Hippocampal formation (tissue), 2 donors: ENCODE data around the gene TMCO6.

Experiments used
- DNase-seq, 2 donors: peaks; one replicate each; lab custom pipeline; 2025; lab: John Stamatoyannopoulos, UW

TMCO6 gene

DNA sequence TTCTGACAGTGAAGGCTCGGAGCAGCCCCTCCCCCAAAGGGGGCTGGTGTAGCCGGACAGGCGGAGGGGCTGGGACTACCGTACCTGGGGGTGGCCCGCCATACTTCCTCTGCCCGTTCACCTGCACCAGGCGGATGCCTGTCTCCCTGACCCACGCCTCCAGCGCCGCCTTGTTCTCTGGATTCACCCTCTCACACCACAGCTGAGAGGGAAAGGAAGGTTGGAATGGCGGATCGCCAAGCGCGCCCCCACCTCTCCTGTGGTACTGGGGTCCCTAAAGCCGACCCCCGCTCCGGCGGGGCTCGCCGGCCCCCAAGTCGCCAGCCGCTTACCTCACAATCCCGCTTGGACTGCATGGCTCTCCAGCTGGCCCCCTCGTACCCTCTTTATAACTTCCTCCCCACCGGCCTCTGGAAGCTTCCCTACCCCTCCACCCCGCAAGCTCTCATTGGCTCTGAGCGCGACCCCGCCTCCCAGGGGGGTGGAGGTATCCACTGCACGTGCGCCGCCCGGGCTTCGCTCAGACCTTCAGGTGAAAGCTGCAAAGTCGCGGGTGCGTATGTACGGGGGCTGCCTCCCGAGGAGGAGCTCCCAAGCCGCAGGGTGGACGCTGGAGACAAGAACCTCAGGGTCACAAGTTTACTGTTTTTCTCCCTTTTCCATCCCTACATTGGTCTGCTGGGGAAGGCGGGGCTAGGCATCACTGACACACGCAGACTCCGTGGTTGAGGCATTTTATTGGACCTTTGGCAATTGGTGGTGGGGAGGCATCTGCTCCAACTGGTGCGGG lies 34.1 kb downstream of the TMCO6 start, which contains the start of gene DND1:
TSS of gene DND1 (minus strand) at position 390 of the 790 bp plus-strand sequence. CDS start at position 356, 34 bp downstream.
- DNase-seq: no peak

DNA sequence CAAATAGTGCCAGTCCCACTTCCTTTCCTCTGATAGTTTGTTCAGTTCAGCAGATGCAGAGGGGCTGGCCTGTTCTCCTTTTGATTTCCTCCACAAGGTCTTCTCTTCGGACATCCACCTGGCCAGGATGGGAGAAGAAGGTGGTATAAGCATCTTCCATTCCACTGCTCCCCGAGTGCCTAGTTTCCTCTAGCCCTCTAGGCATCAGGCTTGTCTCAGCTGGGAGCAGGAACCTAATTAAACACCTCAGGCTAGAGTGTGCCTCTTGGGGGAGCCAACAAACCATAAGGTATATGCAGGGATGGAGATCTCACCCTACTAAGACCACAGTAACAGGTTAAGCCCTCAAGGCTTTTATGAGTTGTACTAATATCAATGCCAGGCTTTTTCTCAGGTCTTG lies 35.0 kb downstream of the TMCO6 start:
- DNase-seq: no peak

DNA sequence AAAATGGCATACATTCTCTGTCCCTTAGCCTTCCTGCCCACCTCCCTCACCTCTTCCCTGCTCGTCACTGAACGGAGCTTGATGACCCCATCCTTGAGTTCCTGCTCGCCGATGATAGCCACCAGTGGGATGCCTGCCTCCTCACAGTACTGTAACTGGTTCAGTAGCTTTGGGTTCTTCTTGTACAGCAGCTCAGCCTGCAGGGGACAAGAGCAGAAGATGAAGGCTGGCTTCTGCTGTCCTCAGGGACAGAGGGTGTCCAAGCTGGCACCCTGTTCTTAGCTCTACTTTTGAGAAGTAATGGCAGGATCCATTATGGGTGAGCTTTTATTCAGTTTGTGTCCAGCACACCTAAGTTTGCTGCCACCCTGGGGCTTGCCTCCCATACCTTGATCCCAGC lies 35.4 kb downstream of the TMCO6 start:
- no peak for DNase-seq

DNA sequence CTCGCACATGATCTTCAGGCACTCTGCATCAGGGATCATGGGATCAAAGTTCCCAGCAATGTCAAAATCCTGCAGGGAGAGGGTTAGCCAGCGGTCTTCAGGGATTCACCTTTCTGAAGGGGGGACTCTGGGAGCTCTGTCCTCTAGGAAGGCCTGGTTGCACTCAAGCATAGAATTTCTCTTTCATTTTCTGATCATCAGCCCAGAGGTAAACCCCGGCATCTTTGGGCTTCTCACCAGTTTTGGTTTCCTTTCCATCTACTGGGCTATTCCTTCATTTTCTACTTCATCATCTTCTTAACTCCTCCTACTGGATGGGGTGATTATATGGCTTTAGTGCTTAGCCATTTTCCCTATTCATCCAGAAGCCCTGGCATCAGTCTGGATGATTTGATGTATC lies 38.7 kb downstream of the TMCO6 start:
- DNase-seq: no peak

DNA sequence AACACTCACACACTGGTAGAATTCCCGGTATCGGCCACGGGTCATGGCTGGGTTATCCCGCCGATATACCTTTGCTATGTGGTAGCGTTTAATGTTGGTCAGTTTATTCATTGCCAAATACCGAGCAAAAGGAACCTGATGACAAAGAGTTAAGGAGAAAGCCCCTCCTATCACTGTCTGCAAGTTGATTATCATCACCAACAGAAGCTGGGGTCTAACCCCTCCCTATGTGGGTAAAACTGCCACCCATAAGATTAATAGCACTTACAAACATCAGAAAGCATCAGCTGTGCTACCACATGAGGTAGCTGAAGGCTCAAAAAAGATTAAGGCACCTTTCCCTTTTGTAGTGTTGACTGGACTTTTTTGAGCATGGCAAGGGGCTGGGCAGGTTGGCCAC lies 39.7 kb downstream of the TMCO6 start:
- no peak for DNase-seq

DNA sequence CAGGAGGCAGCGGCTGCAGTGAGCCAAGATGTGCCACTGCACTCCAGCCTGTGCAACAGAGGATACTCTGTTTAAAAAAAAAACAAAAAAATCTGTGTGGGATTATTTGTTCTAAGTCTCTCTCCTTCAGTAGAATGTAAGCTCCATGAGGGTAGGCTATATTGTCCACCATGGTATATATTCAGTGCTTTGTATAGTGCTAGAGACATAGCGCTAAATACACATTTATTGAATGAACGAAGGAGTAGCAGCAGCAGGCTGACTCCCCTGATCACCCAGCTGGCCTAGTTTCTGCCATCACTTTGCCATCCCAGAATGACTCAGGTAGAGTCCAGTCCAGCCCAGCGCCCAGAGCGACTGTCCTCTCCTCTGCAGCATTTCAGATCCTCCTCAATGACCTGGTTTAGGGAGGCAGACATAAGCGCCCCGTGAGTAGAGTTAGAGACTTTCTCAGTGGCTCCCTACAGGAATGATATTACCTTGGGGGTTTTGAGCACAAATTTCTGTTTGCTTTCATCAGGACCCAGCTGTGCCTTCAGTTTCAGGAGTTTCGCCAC lies 51.2 kb downstream of the TMCO6 start:
- DNase-seq: no peak

DNA sequence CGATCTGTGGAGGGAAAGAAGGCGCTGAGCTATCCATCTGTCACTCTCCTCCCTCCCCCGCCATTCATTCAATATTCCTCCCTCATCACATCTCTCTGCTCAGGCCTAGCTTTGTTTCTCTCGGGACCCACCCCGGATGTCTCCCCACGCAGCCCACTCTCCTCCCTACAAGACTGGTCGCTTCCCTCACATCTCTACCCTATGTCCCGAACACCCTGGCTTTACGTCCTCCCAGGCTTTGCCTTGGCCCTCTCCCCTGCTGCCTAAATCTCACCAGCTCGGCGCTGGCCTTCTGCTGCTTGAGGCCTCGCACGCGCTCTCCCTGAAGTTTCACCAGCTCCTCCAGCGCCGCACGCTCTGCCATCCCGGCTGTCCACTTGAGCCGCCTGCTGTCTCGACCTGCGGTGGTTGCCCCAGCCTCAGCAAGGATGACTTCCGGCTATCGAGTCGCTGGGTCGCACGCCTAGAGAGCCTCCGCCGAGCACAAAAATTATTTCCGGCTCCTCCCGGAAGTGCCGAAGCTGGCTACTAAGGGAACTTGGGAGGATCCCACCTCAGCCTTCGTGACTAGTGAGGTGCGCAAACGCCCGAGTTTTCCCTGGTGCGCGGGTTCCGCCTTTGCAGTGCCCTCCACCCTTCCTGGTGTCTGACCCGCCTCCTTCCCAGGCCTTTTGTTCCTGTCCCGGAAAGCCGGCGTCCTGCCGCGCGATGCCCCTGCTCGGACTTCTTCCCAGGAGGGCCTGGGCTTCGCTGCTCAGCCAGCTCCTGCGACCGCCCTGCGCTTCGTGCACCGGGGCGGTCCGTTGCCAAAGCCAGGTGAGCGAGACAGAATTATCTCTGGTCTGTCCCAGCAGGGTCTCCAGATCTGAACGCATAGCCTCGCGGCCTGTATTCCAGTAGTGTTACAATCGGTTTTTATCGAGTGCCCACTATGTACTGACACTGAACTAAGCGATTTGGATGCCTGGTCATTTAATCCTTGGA lies 52.0 kb downstream of the TMCO6 start, which contains the start of the genes HARS1 and HARS2:
TSS of gene HARS1 (minus strand) at position 430 of the 984 bp plus-strand sequence. CDS start at position 364, 66 bp downstream.
TSS of gene HARS2 (plus strand) at position 515 of the 984 bp plus-strand sequence. CDS start at position 709, 194 bp downstream.
- DNase-seq: peak; percentile 83 to 85

DNA sequence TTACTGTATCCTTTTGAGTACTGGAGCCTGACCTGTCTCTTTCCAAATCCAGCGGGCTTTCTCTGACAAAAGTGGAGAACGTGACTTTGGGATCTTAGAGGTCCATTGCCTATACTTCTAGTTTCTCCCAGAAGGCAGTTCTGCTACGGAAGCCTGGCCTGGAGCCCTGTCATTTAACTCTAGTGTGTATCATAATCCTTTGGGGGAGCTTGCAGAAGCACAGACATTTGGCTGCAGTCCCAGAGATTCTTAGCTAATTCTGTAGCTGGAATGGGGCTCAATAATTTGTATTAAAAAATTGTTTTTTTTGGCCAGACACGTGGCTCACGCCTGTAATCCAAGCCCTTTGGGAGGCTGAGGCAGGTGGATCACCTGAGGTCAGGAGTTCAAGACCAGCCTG lies 55.0 kb downstream of the TMCO6 start:
- no peak for DNase-seq
